ENCODE measurements around the gene XRCC1. TPM values are rescaled to one million over a fixed set of nuclear protein-coding genes. Genes with fewer than 3 reads are reported as not detected.
A peak's percentile ranks its signal among the peaks of the same experiment; 100 is the strongest.

Gene XRCC1
- total RNA-seq, 1 experiment from 2014 or later: 20.1 TPM

DNA sequence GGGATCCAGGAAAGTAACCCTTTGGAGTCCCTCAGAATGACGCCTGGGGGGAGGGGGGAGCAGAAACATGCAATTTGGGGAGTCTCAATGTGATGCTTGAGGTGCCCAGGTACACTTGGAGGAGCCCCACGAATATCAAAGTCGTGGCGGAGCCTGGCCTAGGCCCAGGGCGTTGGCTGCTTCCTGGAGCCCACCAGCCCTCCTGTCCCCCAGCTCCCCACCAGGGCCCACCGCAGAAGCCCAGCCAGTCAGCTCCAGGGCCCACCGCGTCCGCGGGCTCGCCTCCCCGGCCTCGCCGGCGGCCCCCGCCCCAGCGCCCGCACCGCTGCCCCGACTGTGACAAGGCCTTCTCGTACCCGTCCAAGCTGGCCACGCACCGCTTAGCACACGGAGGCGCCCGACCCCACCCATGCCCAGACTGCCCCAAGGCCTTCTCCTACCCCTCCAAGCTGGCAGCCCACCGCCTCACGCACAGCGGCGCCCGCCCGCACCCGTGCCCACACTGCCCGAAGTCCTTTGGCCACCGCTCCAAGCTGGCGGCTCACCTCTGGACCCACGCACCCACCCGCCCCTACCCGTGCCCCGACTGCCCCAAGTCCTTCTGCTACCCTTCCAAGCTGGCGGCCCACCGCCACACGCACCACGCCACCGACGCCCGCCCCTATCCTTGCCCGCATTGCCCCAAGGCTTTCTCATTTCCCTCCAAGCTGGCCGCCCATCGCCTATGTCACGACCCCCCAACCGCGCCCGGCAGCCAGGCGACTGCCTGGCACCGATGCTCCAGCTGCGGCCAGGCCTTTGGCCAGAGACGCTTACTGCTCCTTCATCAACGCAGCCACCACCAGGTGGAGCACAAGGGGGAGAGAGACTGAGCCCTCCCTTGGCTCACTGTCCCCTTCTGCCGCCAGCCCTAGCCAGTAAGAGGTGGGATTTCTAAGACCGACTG is 40.2 kb downstream of the XRCC1 start:
- ATAC-seq (no peak), DNase-seq (ENCODE audit: low read depth, low spot score) (no peak)
- POLR2A ChIA-PET: no interaction called here
- no TSS peak for BruUV-seq (replicated peaks)
- Histone ChIP-seq H3K4me3 (ENCODE audit: low read depth in 2 of 2, low read length in 2 of 2) (peak overlapping the region in 1 of 2 experiments; percentile 89; a peak in 2 of 4 replicates), H3K4me1 (ENCODE audit: control insufficient read depth, insufficient read depth, low read length) (no peaks in the 10 kb centered on the region), H3K9me3 (ENCODE audit: control insufficient read depth, insufficient read depth, low read depth, low read length) (no peaks in the 10 kb centered on the region), H3K27ac (ENCODE audit: low read length) (no peak overlapping the region; the same call in 1 of the 2 replicates), H3K27me3 (ENCODE audit: control insufficient read depth, insufficient read depth, low read length) (no peaks in the 10 kb centered on the region), H3K36me3 (ENCODE audit: control insufficient read depth, insufficient read depth, low read length) (no peaks in the 10 kb centered on the region)
- TF ChIP-seq SIN3A (IDR thresholded peaks at IDR 0.05; ENCODE audit: borderline replicate concordance, insufficient read depth, low read depth, low read length) (no peak), TCF7L2 (IDR thresholded peaks at IDR 0.05; ENCODE audit: low read depth, low read length) (no peak), POLR2AphosphoS5 (IDR thresholded peaks at IDR 0.05; ENCODE audit: low read depth, low read length) (no peak)
- TF ChIP-seq, protein P1, sequence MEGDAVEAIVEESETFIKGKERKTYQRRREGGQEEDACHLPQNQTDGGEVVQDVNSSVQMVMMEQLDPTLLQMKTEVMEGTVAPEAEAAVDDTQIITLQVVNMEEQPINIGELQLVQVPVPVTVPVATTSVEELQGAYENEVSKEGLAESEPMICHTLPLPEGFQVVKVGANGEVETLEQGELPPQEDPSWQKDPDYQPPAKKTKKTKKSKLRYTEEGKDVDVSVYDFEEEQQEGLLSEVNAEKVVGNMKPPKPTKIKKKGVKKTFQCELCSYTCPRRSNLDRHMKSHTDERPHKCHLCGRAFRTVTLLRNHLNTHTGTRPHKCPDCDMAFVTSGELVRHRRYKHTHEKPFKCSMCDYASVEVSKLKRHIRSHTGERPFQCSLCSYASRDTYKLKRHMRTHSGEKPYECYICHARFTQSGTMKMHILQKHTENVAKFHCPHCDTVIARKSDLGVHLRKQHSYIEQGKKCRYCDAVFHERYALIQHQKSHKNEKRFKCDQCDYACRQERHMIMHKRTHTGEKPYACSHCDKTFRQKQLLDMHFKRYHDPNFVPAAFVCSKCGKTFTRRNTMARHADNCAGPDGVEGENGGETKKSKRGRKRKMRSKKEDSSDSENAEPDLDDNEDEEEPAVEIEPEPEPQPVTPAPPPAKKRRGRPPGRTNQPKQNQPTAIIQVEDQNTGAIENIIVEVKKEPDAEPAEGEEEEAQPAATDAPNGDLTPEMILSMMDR (IDR thresholded peaks at IDR 0.05): peak; percentile 73
- TF ChIP-seq, protein P2, sequence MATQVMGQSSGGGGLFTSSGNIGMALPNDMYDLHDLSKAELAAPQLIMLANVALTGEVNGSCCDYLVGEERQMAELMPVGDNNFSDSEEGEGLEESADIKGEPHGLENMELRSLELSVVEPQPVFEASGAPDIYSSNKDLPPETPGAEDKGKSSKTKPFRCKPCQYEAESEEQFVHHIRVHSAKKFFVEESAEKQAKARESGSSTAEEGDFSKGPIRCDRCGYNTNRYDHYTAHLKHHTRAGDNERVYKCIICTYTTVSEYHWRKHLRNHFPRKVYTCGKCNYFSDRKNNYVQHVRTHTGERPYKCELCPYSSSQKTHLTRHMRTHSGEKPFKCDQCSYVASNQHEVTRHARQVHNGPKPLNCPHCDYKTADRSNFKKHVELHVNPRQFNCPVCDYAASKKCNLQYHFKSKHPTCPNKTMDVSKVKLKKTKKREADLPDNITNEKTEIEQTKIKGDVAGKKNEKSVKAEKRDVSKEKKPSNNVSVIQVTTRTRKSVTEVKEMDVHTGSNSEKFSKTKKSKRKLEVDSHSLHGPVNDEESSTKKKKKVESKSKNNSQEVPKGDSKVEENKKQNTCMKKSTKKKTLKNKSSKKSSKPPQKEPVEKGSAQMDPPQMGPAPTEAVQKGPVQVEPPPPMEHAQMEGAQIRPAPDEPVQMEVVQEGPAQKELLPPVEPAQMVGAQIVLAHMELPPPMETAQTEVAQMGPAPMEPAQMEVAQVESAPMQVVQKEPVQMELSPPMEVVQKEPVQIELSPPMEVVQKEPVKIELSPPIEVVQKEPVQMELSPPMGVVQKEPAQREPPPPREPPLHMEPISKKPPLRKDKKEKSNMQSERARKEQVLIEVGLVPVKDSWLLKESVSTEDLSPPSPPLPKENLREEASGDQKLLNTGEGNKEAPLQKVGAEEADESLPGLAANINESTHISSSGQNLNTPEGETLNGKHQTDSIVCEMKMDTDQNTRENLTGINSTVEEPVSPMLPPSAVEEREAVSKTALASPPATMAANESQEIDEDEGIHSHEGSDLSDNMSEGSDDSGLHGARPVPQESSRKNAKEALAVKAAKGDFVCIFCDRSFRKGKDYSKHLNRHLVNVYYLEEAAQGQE (IDR thresholded peaks at IDR 0.05; ENCODE audit: insufficient read depth in 1 of 2, low read depth in 2 of 2, low read length in 1 of 2): no peak
- intact Hi-C loops (cut with micrococcal nuclease; ENCODE audit: unreplicated experiment) (no loop called here), in situ Hi-C loops (cut with HindIII; ENCODE audit: low pct_unique_long_range_greater_than_20kb, low sequenced_read_pairs) (no loop called here)
- CTCF ChIA-PET: interaction anchor here (0.6 to 1.1 kb wide), 4 partner anchors 20 to 127 kb away, joined by 3 to 5 read pairs (median 3); no protein-coding TSS in a partner anchor

DNA sequence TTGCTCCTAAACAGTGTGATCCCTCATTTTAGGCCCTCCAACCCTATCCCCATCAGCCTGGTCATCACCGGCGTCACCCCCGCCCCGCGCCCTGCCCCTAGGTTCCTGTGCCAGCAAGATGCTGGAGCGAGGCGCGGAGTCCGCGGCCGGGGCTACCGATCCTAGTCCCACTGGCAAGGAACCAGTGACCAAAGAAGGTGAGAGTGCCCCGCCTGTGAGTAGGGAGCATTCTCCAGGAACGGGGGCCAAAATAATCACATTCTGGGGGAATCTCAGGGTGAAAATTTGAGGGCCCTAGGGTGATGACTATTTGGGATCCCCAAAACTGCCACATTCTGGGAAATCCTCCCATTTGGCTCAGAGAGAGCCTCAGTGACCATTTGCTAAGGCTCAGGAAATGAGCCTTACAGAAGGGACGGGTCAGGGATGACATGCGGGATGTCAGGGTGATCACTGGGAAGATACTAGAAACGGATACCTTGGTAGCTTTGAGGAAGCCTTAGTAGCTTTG is 41.0 kb downstream of the XRCC1 start:
- no peaks in the 10 kb centered on the region for H3K4me1 ChIP-seq (ENCODE audit: control insufficient read depth, insufficient read depth, low read length)
- H3K9me3 ChIP-seq (ENCODE audit: control insufficient read depth, insufficient read depth, low read depth, low read length): no peaks in the 10 kb centered on the region
- peak overlapping the region; percentile 31; the same call in 1 of the 2 replicates for H3K27ac ChIP-seq (ENCODE audit: low read length)
- no peaks in the 10 kb centered on the region for H3K27me3 ChIP-seq (ENCODE audit: control insufficient read depth, insufficient read depth, low read length)
- BruUV-seq (replicated peaks): no TSS peak
- DNase-seq (ENCODE audit: low read depth, low spot score): no peak
- in situ Hi-C loops (cut with HindIII; ENCODE audit: low pct_unique_long_range_greater_than_20kb, low sequenced_read_pairs): no loop called here
- intact Hi-C loops (cut with micrococcal nuclease; ENCODE audit: unreplicated experiment): no loop called here
- no peak; the same call in 1 of the 2 replicates for ATAC-seq
- peak overlapping the region; percentile 65 to 89 for H3K4me3 ChIP-seq (ENCODE audit: low read depth in 2 of 2, low read length in 2 of 2)
- ChIA-PET POLR2A (no interaction called here), CTCF (no interaction called here)
- TF ChIP-seq SIN3A (IDR thresholded peaks at IDR 0.05; ENCODE audit: borderline replicate concordance, insufficient read depth, low read depth, low read length) (no peak), TCF7L2 (IDR thresholded peaks at IDR 0.05; ENCODE audit: low read depth, low read length) (no peak), POLR2AphosphoS5 (IDR thresholded peaks at IDR 0.05; ENCODE audit: low read depth, low read length) (no peak)
- TF ChIP-seq, protein P1 (IDR thresholded peaks at IDR 0.05): no peak
- TF ChIP-seq, protein P2 (IDR thresholded peaks at IDR 0.05; ENCODE audit: insufficient read depth in 1 of 2, low read depth in 2 of 2, low read length in 1 of 2): no peak
- H3K36me3 ChIP-seq (ENCODE audit: control insufficient read depth, insufficient read depth, low read length): no peaks in the 10 kb centered on the region
